ENCODE measurements around the gene CLRN1.
"Not testable (repeated sequence)": the region's sequence is repeated elsewhere in the genome, so short reads cannot be mapped to it uniquely, and the experiment has no call there.

Gene CLRN1, protein sequence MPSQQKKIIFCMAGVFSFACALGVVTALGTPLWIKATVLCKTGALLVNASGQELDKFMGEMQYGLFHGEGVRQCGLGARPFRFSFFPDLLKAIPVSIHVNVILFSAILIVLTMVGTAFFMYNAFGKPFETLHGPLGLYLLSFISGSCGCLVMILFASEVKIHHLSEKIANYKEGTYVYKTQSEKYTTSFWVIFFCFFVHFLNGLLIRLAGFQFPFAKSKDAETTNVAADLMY

DNA sequence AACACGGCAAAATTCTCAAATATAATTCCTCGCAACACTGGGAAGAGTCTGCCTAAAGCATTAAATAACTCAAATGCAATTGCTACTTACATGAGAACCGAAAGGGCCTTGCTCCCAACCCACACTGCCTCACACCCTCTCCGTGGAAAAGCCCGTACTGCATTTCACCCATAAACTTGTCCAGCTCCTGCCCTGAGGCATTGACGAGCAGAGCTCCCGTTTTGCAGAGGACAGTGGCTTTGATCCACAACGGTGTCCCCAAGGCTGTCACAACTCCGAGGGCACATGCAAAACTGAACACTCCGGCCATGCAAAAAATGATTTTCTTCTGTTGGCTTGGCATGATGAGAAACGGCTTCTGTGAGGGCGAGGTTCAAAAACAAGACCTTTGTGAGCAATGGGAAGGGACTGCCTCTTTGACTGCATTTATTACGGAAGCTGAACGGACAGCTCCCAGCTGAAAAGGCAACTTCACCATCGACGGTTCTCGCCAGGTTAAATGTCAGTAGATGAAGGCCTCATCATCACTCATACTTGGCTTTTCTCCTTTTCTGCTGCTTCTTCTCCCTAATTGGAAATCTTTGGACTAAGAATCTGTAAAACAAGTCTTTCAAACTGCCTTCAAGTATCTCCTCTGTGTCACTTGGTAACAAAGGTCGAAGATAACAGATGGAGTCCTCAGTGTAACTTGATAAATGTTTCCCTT lies at the start of gene CLRN1:
Gene CLRN1 (minus strand): TSS at position 362 of the 706 bp plus-strand sequence. CDS start 19 bp downstream, at position 343.
- DNase-seq (ENCODE audit: extremely low read depth in 1 of 2, low read depth in 1 of 2), result no peak

DNA sequence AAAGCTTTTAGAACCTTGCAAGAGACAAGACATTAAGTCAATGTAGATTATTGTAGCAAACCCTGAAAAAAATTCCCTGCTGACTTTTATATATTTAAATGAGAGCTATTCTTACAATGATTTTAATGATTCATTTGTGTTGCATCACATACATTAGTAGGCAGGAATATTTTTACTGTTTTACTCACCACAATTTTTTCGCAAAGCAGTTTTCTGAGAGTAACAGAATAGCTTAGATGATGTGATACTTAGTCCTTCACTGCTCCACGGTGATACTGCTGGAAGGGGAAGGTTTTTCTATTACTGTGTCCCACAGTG lies 43.9 kb upstream of the CLRN1 start:
- DNase-seq (ENCODE audit: extremely low read depth in 1 of 2, low read depth in 1 of 2), result no peak

DNA sequence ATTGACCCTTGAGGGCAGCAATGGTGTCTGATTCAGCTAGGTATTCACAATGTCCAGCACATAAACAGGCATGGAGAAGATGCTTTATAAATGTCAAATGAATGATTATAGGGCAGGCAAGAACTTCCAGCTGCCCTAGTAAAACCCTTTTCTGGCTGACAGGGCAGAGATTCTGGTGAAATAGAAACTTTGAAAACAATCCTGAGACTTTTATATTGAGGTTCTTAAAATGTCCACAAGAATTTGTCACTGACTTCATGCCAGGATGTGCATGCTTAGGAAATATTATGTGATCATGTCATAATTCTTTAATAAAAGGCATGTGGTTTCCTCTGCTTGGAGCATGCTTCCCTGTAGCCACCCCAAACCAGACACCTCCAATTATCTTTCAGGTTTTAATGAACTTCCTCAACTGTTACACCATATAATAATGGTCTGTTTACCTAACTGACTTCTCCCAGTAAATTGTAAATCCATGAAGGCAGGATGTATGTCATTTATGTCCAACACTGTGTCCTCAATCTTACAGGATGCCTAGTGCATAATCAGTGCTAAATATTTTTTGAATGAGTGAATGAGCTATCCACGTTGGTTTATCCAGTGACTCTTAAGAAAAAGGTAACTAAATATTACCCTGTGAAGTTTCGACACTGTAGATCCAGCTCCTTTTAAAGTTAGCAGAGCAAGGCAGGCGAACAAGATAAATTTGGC lies 43.4 kb upstream of the CLRN1 start:
- no peak for DNase-seq (ENCODE audit: extremely low read depth in 1 of 2, low read depth in 1 of 2)

DNA sequence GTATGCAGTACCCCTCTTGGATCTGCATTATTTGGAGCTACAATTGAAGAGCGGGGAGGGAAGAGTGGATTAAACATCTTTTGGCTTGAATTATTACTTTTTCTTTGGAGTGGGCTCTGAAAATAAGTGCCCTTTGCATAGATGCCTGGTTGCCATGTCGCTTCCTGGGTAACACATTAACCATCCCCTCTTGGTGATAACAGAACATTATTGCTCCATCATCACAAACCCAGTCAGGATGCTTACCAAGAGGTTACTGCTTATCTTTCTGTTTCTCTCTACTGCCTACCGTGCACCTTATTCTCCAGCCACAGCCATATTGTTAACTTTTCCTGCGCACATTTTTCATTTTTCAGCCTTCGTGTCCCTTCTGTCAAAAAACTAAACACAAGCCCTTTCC lies 42.7 kb upstream of the CLRN1 start:
- DNase-seq (ENCODE audit: extremely low read depth in 1 of 2, low read depth in 1 of 2), result no peak

DNA sequence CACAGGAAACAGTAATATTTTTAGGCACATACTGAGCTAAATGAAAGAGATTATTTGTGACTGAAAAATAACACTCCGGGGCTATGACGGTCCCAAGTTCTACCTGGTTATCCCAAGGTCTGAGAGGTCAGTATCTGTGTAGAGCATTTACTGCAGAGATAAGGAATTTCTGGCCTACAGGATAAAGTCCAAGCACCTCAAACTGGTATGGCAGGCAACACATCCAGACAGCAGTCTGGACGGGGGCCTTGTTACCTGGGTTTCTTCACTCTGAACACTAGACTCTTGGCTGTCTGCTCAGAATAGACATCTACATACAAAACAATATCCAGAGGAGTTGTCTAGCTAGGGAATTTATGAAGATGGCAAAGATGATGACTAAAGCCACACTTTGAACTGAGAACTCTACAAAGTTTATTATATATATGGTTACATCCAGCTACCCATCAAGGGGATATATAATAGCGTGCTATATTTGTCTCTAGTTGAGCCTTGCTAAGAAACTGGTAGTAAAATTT lies 42.0 kb upstream of the CLRN1 start:
- DNase-seq (ENCODE audit: extremely low read depth in 1 of 2, low read depth in 1 of 2), result no peak

DNA sequence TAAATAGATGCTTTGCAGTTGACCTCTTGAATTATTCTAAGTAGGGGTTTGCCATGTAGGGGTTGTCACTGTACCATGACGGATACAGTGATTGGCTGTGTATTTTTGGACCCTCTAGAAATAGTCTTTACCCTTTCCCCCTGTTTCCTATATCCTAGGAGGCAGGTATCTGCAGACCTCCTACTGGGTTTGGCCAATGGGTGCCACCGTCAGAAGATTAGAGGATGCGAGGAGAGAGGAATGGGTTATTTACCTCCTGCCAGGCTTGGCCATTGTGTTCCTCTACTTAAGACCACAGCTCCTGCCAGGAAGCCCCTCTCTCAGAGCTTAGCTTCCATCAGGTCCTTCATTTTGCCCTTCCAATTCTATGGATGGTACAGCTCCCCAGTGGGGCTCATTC lies 40.2 kb upstream of the CLRN1 start:
- DNase-seq (ENCODE audit: extremely low read depth in 1 of 2, low read depth in 1 of 2), result no peak

DNA sequence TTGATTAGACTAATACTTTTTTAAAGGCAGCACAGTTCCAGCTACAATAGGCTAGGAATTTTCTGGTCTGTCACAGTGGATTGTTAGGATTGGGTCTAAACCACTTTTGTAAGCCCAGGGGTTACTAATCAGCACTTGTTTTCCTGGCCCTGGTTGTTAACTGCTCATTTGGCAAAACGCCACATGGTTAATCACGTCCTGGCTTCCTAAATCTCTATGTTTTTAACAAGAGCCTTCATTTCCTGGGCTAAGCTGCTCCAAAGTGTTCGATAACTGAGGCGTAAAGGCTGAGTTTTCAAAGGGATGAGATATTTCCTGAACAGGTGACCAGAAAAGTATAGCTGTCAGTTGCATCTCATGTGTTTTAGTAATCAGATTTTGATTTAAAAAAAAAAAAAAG lies 38.9 kb upstream of the CLRN1 start:
- no peak for DNase-seq (ENCODE audit: extremely low read depth in 1 of 2, low read depth in 1 of 2)

DNA sequence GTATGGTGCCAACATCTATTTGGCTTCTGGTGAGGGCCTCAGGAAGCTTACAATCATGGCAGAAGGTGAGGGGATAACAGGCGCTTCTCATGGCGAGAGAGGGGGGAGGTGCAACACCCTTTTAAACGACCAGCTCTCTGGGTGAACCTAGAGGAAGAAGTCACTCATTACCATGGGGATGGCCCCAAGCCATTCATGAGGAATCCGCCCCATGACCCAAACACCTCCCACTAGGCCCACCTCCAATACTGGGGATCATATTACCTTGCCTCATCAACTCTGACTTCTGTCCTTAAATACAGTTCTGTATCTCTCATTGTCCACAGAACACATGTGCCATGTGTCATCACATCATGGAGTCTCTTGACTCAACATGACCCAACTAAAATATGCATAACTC lies 37.5 kb upstream of the CLRN1 start:
- no peak for DNase-seq (ENCODE audit: extremely low read depth in 1 of 2, low read depth in 1 of 2)

DNA sequence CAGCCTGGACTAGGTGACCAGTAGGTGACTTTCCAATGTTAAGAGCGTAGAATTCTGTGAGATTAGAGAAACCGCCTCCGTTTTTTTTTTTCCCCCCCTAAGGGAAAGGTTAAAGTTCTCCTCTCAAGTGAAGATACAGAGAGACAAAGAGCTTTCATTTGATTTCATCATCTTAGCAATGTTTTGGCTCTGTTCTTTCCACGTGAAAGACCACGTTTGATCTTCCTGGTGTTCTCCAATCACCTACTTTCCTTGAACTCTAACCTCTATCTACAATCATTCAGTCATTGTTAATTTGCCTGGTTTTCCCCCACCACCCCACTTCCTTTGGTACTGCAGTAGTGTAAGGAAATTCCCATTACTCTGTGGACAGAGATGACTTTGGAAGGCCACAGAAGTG lies 36.9 kb upstream of the CLRN1 start:
- DNase-seq (ENCODE audit: extremely low read depth in 1 of 2, low read depth in 1 of 2), result no peak

DNA sequence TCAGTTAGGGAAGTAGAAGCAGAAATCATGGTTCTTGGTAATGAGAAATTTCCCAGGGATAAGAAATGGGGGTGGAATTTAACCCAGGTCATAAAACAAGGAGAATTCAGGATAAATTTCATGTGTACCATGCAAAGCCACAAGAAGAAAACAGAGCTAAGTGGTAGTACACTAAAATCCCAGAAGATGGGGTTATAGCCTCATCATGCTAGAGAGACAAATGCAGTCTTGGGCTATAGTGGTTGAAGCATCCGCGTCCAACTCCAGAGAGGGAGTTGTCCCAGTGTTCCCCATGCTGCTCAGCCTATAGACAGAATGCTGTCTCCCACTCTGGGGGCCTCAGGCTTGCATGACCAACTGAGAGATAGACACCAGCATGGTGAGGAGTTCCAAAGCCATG lies 36.2 kb upstream of the CLRN1 start:
- DNase-seq (ENCODE audit: extremely low read depth in 1 of 2, low read depth in 1 of 2), result no peak

DNA sequence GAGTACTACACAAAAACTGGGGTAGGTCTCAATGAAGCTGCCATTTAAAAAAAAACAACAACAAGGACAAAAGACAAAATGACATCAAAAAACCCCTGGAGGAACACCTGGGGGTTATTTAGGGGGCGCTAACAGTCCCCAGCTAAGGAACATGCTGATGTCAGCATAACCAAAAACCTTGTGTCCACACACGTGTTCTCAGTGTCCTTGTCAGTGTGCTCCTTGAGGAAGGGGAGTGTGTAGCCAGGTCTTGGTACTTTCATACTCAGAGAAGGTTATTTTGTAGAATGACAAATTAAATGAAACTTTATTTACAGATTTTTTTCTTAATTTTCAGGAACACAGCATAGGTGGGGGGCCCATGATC lies 31.2 kb upstream of the CLRN1 start:
- no peak for DNase-seq (ENCODE audit: extremely low read depth in 1 of 2, low read depth in 1 of 2)

DNA sequence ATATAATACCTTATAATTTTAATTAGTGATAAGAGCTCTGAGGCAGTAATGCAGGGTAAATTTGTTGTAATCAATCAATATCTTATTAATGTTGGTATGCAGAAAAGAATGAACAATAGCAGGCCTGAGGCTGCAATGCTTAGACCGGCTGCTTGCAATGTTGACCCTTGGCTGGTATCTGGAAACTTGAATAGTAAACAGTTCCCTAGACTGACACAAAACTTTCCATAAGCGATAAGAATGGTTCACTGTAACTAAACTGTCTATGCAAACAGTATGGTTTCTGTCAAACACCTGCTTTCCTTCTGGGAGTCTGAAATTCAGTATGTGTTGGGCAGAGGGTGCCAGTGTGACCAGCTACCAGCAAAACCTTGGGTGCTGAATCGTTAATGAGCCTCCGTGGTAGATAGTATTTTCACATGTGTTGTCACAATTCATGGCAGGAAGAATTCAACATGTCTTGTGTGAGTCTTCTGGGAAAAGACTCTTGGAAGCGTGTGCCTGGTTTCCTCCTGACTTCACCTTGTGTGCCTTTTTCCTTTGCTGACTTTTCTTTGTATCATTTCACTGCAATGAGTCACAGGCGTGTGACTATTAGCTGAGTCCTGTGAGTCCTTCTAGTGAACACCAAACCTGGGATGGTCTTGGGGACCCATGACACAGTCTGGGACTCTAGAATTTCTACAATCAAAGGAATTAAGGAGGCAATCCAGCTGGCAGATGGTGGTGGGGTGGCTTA lies 30.7 kb upstream of the CLRN1 start:
- DNase-seq (ENCODE audit: extremely low read depth in 1 of 2, low read depth in 1 of 2), result no peak

DNA sequence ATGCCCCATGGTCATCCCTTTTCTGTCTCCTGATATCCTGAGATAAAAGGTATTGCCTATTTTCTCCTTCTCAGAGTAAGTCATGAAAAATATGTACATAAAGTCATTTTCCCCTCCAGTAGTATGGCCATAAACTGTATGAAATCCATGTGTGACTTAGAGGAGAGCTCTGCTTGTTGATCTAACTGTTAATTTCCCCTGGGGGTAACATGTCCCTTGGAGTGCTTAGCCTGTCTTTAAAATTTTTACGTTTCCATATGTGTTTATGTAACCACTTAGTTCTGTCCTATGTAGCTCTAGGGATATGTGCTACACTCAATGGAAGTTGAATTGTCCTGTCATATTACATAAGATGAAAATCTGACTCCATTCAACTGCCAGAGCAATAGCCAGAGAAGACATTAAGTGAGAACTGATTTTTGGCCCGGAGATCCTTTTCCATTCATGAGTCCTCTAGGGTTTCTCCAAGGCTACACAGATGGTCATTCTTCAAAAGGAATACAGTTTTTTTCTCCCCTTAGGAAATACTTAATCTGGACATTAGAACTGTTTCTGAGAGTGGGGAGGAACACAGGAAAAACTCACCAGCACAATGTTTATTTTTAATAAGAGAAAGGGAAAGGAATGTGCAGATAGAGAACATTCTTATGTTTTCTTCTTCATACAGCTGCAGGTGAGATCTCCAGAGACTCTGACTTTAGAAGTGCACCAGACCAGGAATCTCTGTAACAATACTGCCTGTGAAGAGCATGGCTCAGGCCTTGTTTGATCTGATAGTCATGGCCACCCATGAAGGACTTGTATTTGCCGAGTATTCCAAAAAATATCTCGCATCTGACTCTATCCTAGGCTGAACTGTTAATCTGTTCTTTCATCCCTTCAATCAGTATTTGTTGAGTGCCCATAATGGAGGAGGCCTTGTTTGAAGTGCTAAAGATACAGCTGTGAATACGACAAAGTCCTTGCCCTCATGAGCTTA lies 29.8 kb upstream of the CLRN1 start:
- DNase-seq (ENCODE audit: extremely low read depth in 1 of 2, low read depth in 1 of 2), result no peak

DNA sequence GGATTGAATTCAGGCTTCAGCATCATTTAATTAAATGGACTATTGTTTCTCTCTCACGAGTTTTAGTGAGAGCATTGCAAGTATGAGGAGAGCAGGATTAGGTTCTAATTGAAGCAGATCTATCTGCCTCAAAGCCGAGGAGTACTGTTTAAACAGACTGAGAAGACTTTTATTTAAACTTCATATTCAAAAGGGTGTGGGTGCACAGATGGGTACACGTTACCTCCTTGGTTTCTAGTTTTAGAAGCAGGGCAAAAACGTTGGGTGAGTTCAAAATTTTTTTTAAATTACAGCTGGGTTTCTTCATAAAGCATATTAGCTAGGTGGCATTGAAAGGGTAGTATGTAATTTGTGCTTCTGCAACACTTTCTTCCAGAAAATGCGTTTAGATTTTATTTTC lies 26.5 kb upstream of the CLRN1 start:
- DNase-seq (ENCODE audit: extremely low read depth in 1 of 2, low read depth in 1 of 2), result no peak

DNA sequence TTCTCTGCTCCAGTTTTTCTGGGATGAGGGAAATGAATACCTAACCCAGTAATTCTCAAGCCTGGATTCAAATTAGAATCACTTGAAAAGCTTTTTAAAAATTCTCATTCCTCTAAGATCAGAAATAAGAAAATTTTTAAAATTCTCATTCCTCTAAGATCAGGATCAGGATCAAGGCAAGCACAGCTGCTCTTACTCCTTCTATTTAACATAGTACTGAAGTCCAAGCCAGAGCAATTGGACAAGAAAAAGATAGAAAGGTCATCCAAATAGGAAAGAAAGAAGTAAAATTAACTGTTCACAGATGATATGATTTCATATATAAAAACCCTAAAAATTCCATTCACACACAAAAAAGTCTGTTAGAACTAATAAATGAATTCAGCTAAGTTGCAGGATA lies 24.2 kb upstream of the CLRN1 start:
- DNase-seq (ENCODE audit: extremely low read depth in 1 of 2, low read depth in 1 of 2), result no peak

DNA sequence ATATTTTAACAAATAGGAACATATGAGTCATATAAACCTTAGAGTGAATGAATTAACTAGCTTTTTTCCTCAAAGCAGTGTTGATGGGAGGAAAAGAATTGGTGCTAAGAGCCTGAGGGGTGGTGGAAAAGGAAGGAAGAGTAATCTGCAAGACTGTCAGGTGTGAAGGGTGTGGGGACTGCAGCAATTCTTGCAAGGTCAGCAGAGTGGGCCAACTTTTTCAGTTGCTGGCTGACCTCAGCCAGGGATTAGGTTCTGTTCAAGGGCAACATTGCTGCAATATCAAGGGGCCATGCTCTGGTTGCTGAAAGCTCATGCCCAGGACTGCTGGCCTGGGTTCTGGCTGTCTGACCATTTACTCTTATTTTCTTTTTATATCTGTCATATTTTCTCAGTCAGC lies 23.0 kb upstream of the CLRN1 start:
- no peak for DNase-seq (ENCODE audit: extremely low read depth in 1 of 2, low read depth in 1 of 2)

DNA sequence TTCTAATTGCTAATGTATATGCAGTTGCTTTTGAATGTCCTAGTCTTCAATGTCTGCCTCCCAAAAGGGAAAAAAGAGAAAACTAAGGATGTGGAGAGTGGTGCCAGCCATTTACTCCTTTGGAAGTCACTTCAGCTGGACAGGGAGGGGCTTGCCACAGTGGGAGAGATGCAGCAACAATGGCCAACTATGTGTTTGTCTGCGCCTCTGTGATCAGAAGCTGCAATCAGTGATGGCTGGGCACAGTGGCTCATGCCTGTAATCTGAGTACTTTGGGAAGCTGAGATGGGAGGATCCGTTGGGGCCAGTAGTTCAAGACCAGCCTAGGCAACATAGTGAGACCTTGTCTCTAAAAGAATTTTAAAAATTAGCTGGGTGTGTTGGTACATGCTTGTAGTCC lies 16.7 kb upstream of the CLRN1 start:
- DNase-seq (ENCODE audit: extremely low read depth in 1 of 2, low read depth in 1 of 2), result no peak

DNA sequence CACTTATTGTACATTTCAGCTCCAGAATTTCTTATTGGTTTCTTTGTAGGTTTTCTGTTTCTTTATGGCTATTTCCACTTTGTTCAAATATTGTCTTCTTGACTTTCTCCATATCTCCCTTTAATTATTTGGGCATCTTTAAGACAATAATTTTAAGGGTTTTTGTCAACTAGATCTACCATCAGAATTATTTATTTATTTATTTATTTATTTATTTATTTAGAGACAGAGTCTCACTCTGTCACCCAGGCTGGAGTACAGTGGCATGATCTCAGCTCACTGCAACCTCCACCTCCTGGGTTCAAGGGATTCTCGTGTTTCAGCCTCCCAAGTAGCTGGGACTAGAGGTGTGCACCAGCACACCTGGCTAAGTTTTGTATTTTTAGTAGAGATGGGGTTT lies 15.9 kb upstream of the CLRN1 start:
- DNase-seq (ENCODE audit: extremely low read depth in 1 of 2, low read depth in 1 of 2), result not testable (repeated sequence)

DNA sequence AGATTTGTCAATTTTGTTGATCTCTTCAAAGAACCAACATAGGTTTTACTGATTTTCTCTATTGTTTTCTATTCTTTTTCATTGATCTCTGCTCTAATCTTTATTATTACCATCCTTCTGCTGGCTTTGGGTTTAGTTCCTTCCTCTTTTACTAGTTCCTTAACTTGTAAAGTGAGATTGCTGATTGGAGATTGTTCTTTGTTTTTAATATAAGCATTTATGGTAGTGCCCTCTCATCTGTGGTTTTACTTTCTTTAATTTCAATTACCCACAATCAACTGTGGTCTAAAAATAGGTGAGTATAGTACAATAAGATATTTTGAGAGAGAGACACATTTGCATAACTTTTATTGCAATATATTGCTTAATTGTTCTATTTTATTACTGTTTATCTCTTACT lies 13.2 kb upstream of the CLRN1 start:
- DNase-seq (ENCODE audit: extremely low read depth in 1 of 2, low read depth in 1 of 2), result no peak

DNA sequence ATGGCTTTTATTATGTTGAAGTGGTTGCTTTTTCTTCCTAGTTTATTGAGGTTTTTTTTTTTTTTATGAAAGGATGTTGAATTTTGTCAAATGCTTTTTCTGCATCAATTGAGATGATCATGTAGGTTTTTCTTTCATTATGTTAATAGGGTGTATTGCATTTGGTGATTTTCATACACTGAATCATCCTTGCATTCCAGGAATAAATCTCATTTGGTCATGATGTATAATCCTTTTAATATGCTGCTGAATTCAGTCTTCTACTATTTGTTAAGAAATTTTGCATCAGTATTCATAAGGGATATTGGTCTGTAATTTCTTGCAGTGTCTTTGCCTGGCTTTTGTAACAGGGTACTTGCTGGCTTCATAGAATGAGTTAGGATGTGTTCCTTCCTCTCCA lies 11.5 kb upstream of the CLRN1 start:
- DNase-seq (ENCODE audit: extremely low read depth in 1 of 2, low read depth in 1 of 2), result no peak

Data from activated CD8-positive, alpha-beta memory T cell treated with anti-CD3 and anti-CD28 coated beads for 1 hour (primary cell).